GM21825 (cell line): ENCODE measurements around the gene MSH3.
"Not testable (repeated sequence)": the region's sequence is repeated elsewhere in the genome, so short reads cannot be mapped to it uniquely, and the experiment has no call there.

Source experiments
- ATAC-seq: cut with Tn5 transposase; IDR thresholded peaks from one replicate; pipeline ENCODE4 v1.9.1; 2021; ENCODE audit warnings: mild to moderate bottlenecking, moderate library complexity; ENCODE audit not compliant: unreplicated experiment

The MSH3 gene

DNA sequence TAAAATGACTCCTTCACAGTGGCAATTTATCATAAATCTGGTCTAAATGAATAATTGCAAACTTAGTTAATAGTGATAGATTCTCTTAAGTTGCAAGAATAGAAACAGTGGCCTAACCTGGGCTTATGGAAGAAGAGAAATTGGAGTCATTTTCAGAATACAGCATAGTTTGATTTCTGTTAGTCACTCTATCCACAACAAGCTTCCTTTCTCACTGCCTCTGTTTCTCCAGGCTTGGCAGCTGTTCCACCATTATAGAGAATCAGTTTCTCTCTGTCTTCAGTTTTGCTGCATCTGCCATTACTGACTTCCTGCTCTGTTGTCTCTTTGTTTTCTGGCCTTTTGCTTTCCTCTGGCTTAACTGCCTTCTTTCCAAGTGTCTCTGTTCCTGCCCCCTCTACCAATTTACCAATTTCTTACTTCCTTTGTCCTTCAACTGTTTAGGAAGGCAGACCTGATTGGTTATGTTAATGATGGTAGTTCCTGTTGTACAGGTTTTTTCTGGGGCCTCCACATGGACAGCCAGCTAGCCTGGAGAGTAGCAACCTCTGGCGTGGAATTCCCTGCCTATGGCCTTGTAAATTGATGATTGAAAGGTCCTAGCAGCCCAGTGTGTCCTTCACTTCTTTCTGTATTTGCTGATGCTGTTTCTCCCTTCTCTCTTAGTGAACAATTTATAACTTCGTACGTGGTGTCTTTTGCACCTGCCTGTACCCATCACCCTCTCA is 229.8 kb downstream of the MSH3 start:
- ATAC-seq: no peak

GRCh38 chr5:80884929-80885328 is 230.5 kb downstream of the MSH3 start:
- no peak for ATAC-seq

GRCh38 chr5:80885396-80886000 is 231.0 kb downstream of the MSH3 start:
- no peak for ATAC-seq

- ATAC-seq: no peak
These were observed 239.6 kb downstream of the MSH3 start for GRCh38 chr5:80894083-80894482.

GRCh38 chr5:80895523-80895922 is 241.1 kb downstream of the MSH3 start:
- no peak for ATAC-seq

GRCh38 chr5:80902624-80903023 is 248.2 kb downstream of the MSH3 start:
- not testable (repeated sequence) for ATAC-seq

GRCh38 chr5:80904533-80905187 is 250.2 kb downstream of the MSH3 start:
- no peak for ATAC-seq

DNA sequence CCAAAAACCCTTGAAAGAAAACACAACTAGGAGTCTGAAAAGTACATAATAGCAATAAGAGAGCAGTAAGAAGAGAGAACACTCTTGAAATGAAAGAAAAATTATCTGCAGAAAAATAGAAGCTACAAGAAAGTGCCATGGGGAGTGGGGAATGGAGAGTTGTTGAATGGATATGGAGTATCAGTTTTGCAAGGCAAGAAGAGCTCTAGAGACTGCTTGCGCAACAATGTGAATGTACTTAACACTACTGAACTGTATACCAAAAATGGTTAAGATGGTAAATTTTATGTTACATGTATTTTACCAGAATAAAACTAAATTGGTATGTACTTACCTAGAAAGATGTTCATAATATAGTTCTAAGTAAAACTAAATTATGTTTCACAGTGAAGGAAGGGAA is 251.0 kb downstream of the MSH3 start:
- no peak for ATAC-seq

DNA sequence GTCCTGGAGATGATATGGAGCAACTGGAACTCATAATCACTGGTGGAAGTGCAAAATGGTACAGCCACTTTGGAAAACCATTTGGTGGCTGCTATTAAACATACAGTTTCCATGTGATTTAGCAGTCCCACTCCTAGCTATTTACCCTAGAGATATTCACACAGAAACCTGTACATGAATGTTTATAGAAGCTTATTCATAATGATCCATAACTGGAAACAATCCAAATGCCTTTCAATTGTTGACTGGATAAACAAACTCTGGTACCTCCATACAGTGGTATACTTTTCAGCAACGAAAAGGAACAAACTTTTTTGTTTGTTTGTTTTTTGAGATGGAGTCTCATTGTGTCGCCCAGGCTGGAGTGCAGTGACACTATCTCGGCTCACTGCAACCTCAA is 258.0 kb downstream of the MSH3 start:
- ATAC-seq: no peak

DNA sequence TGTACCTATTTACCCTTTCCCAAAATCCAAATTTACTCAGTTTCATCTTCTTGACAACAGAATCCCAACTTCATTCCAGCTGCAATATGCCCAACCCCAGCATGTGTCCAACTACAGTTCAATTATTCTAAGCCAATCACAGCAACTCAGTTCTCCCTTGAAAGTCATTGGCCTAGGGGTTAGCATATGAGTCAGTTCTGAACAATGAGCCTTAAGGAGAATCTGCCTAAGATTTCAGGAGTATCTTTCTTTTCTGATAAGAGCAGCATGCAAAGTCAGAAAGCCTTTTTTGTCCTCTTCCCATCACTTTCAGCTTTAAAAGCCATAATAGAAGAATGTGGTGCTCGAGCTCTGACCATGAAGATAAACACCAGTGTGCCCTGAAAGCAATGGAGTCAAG is 261.3 kb downstream of the MSH3 start:
- no peak for ATAC-seq

GRCh38 chr5:80916676-80917075 is 262.2 kb downstream of the MSH3 start:
- ATAC-seq: no peak

- no peak for ATAC-seq
These were observed 263.2 kb downstream of the MSH3 start for GRCh38 chr5:80917631-80918030.

DNA sequence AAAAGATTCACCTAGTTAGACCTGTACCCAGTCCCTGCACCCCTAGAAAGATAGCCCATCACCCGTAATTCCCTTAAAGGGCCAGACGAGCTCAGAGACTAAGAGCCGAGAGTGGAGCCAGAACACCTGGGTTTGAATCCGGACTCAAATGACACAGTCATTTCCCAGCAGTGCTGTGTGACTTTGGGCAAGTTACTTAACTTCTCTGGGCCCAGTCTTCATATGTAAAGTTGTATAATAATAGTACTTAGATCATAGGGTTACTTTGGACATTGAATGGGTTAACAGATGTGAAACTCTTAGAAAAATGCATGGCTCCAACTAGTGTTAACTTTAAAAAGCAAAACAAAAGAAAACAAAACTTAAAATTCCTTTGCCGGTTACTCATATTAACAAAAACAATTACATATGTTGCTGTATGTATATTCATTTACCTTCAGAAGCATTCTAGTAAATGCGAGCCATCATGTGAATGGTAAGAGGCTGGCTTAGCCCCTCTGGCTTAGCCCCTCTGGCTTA is 265.3 kb downstream of the MSH3 start:
- no peak for ATAC-seq

- ATAC-seq: no peak
These were observed 265.9 kb downstream of the MSH3 start for GRCh38 chr5:80920333-80920732.

DNA sequence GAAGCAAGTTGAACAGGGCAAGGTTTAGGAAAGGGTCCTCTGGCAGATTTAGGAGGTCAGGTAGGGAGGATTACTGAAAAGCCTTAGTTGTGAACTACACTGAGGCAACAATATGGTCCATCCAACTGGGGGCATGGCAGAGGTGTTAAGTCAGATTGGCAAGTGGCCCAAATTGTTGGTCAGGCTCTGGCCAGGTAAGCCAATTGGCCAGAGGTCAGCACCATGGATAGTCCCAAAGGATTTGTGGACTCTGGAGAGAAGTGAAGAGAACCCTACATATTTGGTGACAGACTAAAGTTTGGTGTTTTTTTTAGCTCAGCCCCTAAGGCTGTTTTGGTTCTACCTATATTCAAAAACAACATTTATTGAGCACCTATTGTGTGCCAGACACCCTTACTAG is 266.6 kb downstream of the MSH3 start:
- no peak for ATAC-seq

DNA sequence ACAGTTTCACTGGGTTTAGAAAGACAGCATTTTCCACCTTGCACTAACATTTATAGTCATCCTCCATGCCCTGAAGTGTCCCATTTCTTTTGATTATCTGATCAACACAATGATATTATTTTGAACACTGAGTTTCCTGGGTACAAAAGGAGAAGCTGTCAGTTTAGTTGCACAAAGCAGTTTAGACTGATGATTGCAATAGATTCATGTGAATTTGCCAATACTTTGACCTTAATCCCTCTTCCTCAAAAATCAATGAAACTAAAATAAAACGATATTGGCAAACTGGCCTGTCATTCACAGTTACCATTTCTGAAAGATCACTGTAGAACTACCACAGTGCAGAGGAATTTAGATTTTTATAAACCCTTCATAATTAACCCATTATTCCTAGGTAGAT is 271.5 kb downstream of the MSH3 start:
- no peak for ATAC-seq
